ENCODE results near the gene ZNF280B. TPM values are rescaled to one million over a fixed set of nuclear protein-coding genes. Genes with fewer than 3 reads are reported as not detected.

The ZNF280B gene
- total and polyA plus RNA-seq, 9 of the 15 experiments (the other 6 are each of a cell fraction or from before 2014, with no cell fraction given): 7.7 to 29.9 (median 20.0) TPM

DNA sequence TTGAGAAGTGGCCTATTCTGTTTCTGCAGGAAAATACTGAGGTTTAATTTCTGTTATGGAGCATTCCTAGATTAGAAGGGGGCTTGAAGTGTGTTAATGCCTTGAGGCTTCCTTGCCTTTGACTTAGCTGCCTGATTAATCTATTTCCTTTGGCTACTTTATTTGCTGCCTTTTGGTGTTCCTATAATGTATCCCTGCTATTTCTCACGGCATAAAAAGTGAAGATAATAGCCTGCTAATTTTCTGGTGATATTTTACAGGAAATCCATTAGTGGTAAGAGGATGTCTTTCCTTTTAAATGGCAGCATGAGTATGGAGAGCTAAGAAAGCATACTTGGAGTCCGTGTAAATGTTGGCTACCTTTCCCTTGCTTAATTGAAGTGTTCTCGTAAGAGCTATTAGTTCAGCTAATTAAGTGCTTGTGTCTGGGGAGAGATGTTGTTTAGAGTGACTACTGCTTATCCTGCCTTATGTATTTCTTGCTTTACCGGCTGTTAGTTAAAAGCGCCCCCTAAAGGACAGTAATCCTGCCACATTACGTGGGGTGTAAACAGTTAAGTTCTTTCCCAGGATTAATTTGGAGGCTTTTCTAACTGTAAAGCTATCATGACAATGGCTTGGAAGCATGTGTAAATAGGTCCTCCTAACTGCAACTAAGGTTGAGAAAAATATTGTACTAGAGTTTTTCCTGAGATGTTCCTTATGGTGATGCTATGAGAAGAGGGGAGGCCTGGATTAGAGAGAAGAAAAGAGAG, 45.6 kb downstream of the ZNF280B start (continued):
- TF ChIP-seq NR2C1 (IDR thresholded peaks at IDR 0.05): no peak
- TF ChIP-seq NR2C1 (tag; IDR thresholded peaks at IDR 0.05): no peak
- no peak for TF ChIP-seq POLR2B (IDR thresholded peaks at IDR 0.05; ENCODE audit: low read depth, partially characterized antibody)
- peak; percentile 26; the same call in 1 of the 2 replicates for TF ChIP-seq JUND (IDR thresholded peaks at IDR 0.05; ENCODE audit: borderline replicate concordance, low read depth, low read length)
- TF ChIP-seq JUND (tag; IDR thresholded peaks at IDR 0.05; ENCODE audit: borderline replicate concordance, low read depth, low read length): no peak
- no peak for TF ChIP-seq TRIM28 (IDR thresholded peaks at IDR 0.05)
- TF ChIP-seq ZNF655 (CRISPR knock-in tag; IDR thresholded peaks at IDR 0.05): peak; percentile 77; the same call in 1 of the 2 replicates
- no peak for TF ChIP-seq ZC3H4 (CRISPR knock-in tag; IDR thresholded peaks at IDR 0.05; ENCODE audit: borderline replicate concordance)
- 0 out of 2 replicates have a peak, but pooled peaks have one; percentile 52 for TF ChIP-seq ZNF354B (CRISPR knock-in tag; IDR thresholded peaks at IDR 0.05)
- no peak for TF ChIP-seq ZNF57 (CRISPR knock-in tag; IDR thresholded peaks at IDR 0.05)
- TF ChIP-seq ETS2 (tag; IDR thresholded peaks at IDR 0.05; ENCODE audit: borderline replicate concordance, poor library complexity, severe bottlenecking): no peak
- TF ChIP-seq, protein P1, sequence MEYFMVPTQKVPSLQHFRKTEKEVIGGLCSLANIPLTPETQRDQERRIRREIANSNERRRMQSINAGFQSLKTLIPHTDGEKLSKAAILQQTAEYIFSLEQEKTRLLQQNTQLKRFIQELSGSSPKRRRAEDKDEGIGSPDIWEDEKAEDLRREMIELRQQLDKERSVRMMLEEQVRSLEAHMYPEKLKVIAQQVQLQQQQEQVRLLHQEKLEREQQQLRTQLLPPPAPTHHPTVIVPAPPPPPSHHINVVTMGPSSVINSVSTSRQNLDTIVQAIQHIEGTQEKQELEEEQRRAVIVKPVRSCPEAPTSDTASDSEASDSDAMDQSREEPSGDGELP (CRISPR knock-in tag; IDR thresholded peaks at IDR 0.05; ENCODE audit: borderline replicate concordance): no peak
- TF ChIP-seq MIER1 (IDR thresholded peaks at IDR 0.05; ENCODE audit: low read depth): no peak
- peak; percentile 55; the same call in 1 of the 2 replicates for TF ChIP-seq AFF4 (CRISPR knock-in tag; IDR thresholded peaks at IDR 0.05)
- 0 out of 2 replicates have a peak, but pooled peaks have one; percentile 58 for TF ChIP-seq CHCHD3 (CRISPR knock-in tag; IDR thresholded peaks at IDR 0.05)
- TF ChIP-seq ELK3 (CRISPR knock-in tag; IDR thresholded peaks at IDR 0.05): 0 out of 2 replicates have a peak, but pooled peaks have one; percentile 10
- peak; percentile 72; the same call in 1 of the 2 replicates for TF ChIP-seq ZNF77 (CRISPR knock-in tag; IDR thresholded peaks at IDR 0.05)

All from K562 (cell line).